Fibroblast of lung (primary cell): Measurements from ENCODE around the gene CHRNA10. TPM values are rescaled to one million over a fixed set of nuclear protein-coding genes. Genes with fewer than 3 reads are reported as not detected.

ENCODE experiments used
- DNase-seq, 2 donors: peaks; one replicate each; pipeline versions ENCODE4 v3.0.0 to v3.0.0-alpha.2; 2010; ENCODE audit warnings: low read depth in 2 of 2
- H2AFZ ChIP-seq: 2 replicates; pipeline ENCODE4 v1.5.1; 2012; ENCODE audit warnings: low read length, control low read depth, inconsistent platforms
- H3K27ac ChIP-seq: 2 replicates; pipeline ENCODE4 v1.5.1; 2011; ENCODE audit warnings: low read length, control low read depth; ENCODE audit not compliant: insufficient read depth
- H3K27me3 ChIP-seq: 2 replicates; pipeline ENCODE4 v1.5.1; 2011; ENCODE audit warnings: mild to moderate bottlenecking, low read length; ENCODE audit not compliant: control insufficient read depth, insufficient read depth
- H3K36me3 ChIP-seq: 2 replicates; pipeline ENCODE4 v1.5.1; 2011; ENCODE audit warnings: low read length; ENCODE audit not compliant: control insufficient read depth, insufficient read depth
- H3K4me1 ChIP-seq: 2 replicates; pipeline ENCODE4 v1.5.1; 2011; ENCODE audit warnings: low read length; ENCODE audit not compliant: control insufficient read depth, insufficient read depth; ENCODE audit errors: extremely low read depth
- H3K4me2 ChIP-seq: 2 replicates; pipeline ENCODE4 v1.5.1; 2011; ENCODE audit warnings: low read length, control low read depth; ENCODE audit not compliant: insufficient read depth; ENCODE audit errors: extremely low read depth
- H3K4me3 ChIP-seq, 4 experiments: fragments of 200-600 bp in 1 of 4; sonication (generic) in 1 of 4; replicated peaks in 1 of 4; 2 replicates each; pipeline ENCODE4 v1.5.1; 2011 to 2016; ENCODE audit warnings: low read length in 4 of 4, low read depth in 3 of 4, mild to moderate bottlenecking in 3 of 4, control low read depth in 2 of 4, inconsistent platforms in 1 of 4, mixed read lengths in 1 of 4; ENCODE audit not compliant: insufficient read depth in 1 of 4; ENCODE audit errors: control extremely low read depth in 1 of 4
- H3K79me2 ChIP-seq: 2 replicates; pipeline ENCODE4 v1.5.1; 2012; ENCODE audit warnings: mild to moderate bottlenecking, low read length, inconsistent platforms; ENCODE audit not compliant: control insufficient read depth, insufficient read depth
- H3K9ac ChIP-seq: 2 replicates; pipeline ENCODE4 v1.5.1; 2011; ENCODE audit warnings: mild to moderate bottlenecking, low read length, control low read depth; ENCODE audit not compliant: insufficient read depth
- H3K9me3 ChIP-seq: 2 replicates; pipeline ENCODE4 v1.5.1; 2012; ENCODE audit warnings: low read depth, low read length; ENCODE audit not compliant: control insufficient read depth, insufficient read depth
- H4K20me1 ChIP-seq: 2 replicates; pipeline ENCODE4 v1.5.1; 2011; ENCODE audit warnings: low read length; ENCODE audit not compliant: control insufficient read depth, insufficient read depth; ENCODE audit errors: extremely low read depth
- CTCF ChIP-seq, 2 donors: IDR thresholded peaks in 1 of 2; conservative IDR thresholded peaks in 1 of 2; 1 replicate in 1 of 2; 2 replicates in 1 of 2; pipeline ENCODE4 v1.5.1; 2011 to 2012; ENCODE audit warnings: low read length in 2 of 2, control low read depth in 1 of 2, inconsistent platforms in 1 of 2, low read depth in 1 of 2, mild to moderate bottlenecking in 1 of 2
- EZH2 ChIP-seq: IDR thresholded peaks from 2 replicates; pipeline ENCODE4 v1.5.1; 2012; ENCODE audit warnings: low read length, control low read depth, mild to moderate bottlenecking; ENCODE audit errors: missing control alignments
- polyA plus RNA-seq, 2 donors: library from polyadenylated mRNA; depleted of rRNA in 1 of 2; stranded (reverse) in 1 of 2; unstranded in 1 of 2; fragments of >200 nt; gene quantifications; 2 replicates each; pipeline ENCODE4 v1.2.1, GENCODE V29; 2011 to 2012; ENCODE audit warnings: missing spikeins in 1 of 2
- total RNA-seq: library from RNA; depleted of rRNA; stranded (reverse); fragments of >200 nt; gene quantifications from 2 replicates; pipeline ENCODE4 v1.2.1, GENCODE V29; 2014

The CHRNA10 gene
- total and polyA plus RNA-seq, 2 donors (not counting 1 experiment from before 2014, with no cell fraction given) = 0.16 to 0.50 TPM

DNA sequence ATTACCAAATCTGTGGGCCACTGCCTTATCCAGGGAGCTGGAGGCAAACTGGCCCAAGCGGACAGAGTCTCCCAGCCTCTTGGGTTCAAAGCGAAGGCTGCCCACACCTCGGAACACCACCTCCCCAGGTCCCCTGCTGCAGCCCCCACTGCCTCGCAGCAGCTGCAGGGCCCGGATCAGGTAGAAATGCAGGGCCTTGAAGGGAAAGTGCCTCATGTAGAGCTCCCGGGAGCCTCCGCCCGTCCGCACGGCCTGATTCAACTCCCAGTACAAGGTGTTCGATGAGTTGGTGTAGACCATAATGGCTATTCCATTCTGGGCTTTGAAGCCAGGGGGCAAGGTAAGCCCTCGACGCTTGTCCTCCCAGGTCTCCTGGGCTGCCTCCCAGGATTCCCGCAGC, 31.3 kb downstream of the CHRNA10 start:
- Histone ChIP-seq H3K4me2 (no peak overlapping the region), H2AFZ (no peak overlapping the region), H4K20me1 (no peaks in the 10 kb centered on the region), H3K36me3 (no peaks in the 10 kb centered on the region), H3K27ac (no peak overlapping the region), H3K4me3 (no peak overlapping the region), H3K9me3 (no peaks in the 10 kb centered on the region), H3K4me1 (no peaks in the 10 kb centered on the region), H3K9ac (no peak overlapping the region), H3K79me2 (no peaks in the 10 kb centered on the region), H3K27me3 (peaks cover 4% of the 10 kb centered on the region)
- no peak for TF ChIP-seq EZH2
- no peak for TF ChIP-seq CTCF (conservative IDR thresholded peaks at IDR 0.05 in 1 of 2, IDR thresholded peaks at IDR 0.05 in 1 of 2; ENCODE audit: low read depth in 1 of 2, low read length in 2 of 2)
- DNase-seq = no peak

- Histone ChIP-seq H3K36me3 (no peaks in the 10 kb centered on the region), H3K27me3 (peaks cover 2% of the 10 kb centered on the region), H3K4me1 (no peaks in the 10 kb centered on the region), H2AFZ (no peak overlapping the region), H4K20me1 (no peaks in the 10 kb centered on the region), H3K4me2 (no peak overlapping the region), H3K27ac (no peak overlapping the region), H3K9ac (no peak overlapping the region), H3K79me2 (no peaks in the 10 kb centered on the region), H3K9me3 (no peaks in the 10 kb centered on the region), H3K4me3 (no peak overlapping the region)
- TF ChIP-seq EZH2 (no peak), CTCF (conservative IDR thresholded peaks at IDR 0.05 in 1 of 2, IDR thresholded peaks at IDR 0.05 in 1 of 2; ENCODE audit: low read depth in 1 of 2, low read length in 2 of 2) (no peak)
- DNase-seq = no peak
Measured at GRCh38 chr11:3638513-3638912, 32.7 kb downstream of the CHRNA10 start.

- H3K36me3 ChIP-seq = no peaks in the 10 kb centered on the region
- no peak for DNase-seq
- no peaks in the 10 kb centered on the region for H3K4me1 ChIP-seq
- no peak overlapping the region for H3K4me2 ChIP-seq
- H2AFZ ChIP-seq = no peak overlapping the region
- H3K27me3 ChIP-seq = no peaks in the 10 kb centered on the region
- H3K79me2 ChIP-seq = no peaks in the 10 kb centered on the region
- no peaks in the 10 kb centered on the region for H3K9me3 ChIP-seq
- H4K20me1 ChIP-seq = no peaks in the 10 kb centered on the region
- H3K4me3 ChIP-seq = no peak overlapping the region
- H3K27ac ChIP-seq = no peak overlapping the region
- TF ChIP-seq EZH2 (no peak), CTCF (conservative IDR thresholded peaks at IDR 0.05 in 1 of 2, IDR thresholded peaks at IDR 0.05 in 1 of 2; ENCODE audit: low read depth in 1 of 2, low read length in 2 of 2) (no peak)
- H3K9ac ChIP-seq = no peak overlapping the region
Measured at GRCh38 chr11:3637201-3637600, 34.0 kb downstream of the CHRNA10 start.
